Karpas-422 (cell line): ENCODE measurements around the gene CCDC24. TPM values are rescaled to one million over a fixed set of nuclear protein-coding genes. Genes with fewer than 3 reads are reported as not detected.

Experiments
- DNase-seq: peaks from one replicate; pipeline ENCODE4 v3.0.0-alpha.2; 2015
- H2AFZ ChIP-seq: fragments of 200-600 bp; sonication (generic); 2 replicates; pipeline ENCODE4 v1.6.1; 2014; ENCODE audit warnings: antibody characterized with exemption, low read length, mixed read lengths
- H3K27ac ChIP-seq: fragments of 200-600 bp; sonication (generic); 2 replicates; pipeline ENCODE4 v1.5.1; 2014; ENCODE audit warnings: mild to moderate bottlenecking, low read length, moderate library complexity
- H3K27me3 ChIP-seq: fragments of 200-600 bp; sonication (generic); 2 replicates; pipeline ENCODE4 v1.6.1; 2014; ENCODE audit warnings: low read length, mixed read lengths
- H3K36me3 ChIP-seq: fragments of 200-600 bp; sonication (generic); 2 replicates; pipeline ENCODE4 v1.6.1; 2014; ENCODE audit warnings: low read length, mixed read lengths; ENCODE audit not compliant: insufficient read depth
- H3K4me1 ChIP-seq: fragments of 200-600 bp; sonication (generic); 2 replicates; pipeline ENCODE4 v1.6.1; 2014; ENCODE audit warnings: mild to moderate bottlenecking, low read length, mixed read lengths
- H3K4me2 ChIP-seq: fragments of 200-600 bp; sonication (generic); 2 replicates; pipeline ENCODE4 v1.6.1; 2014; ENCODE audit warnings: low read length, low read depth, mild to moderate bottlenecking; ENCODE audit not compliant: poor library complexity, severe bottlenecking
- H3K4me3 ChIP-seq: fragments of 200-600 bp; sonication (generic); 2 replicates; pipeline ENCODE4 v1.5.1; 2014; ENCODE audit warnings: mild to moderate bottlenecking, antibody characterized with exemption, low read length, mixed read lengths
- H3K79me2 ChIP-seq: fragments of 200-600 bp; sonication (generic); 2 replicates; pipeline ENCODE4 v1.6.1; 2014; ENCODE audit warnings: mild to moderate bottlenecking, low read length, mixed read lengths
- H3K9ac ChIP-seq: fragments of 200-600 bp; sonication (generic); 2 replicates; pipeline ENCODE4 v1.6.0; 2014; ENCODE audit warnings: low read length
- H3K9me2 ChIP-seq: fragments of 200-600 bp; sonication (generic), shearing (Covaris generic); replicated peaks from 2 replicates; pipeline ENCODE4 v1.6.0; 2014; ENCODE audit warnings: mild to moderate bottlenecking, low read length, moderate library complexity; ENCODE audit not compliant: insufficient read depth
- H3K9me3 ChIP-seq: fragments of 300-700, 200-600 bp; sonication (generic); 2 replicates; pipeline ENCODE4 v1.6.1; 2014; ENCODE audit warnings: low read length, mixed read lengths
- H4K20me1 ChIP-seq: fragments of 200-600 bp; sonication (generic); 2 replicates; pipeline ENCODE4 v1.6.1; 2014; ENCODE audit warnings: mild to moderate bottlenecking, antibody characterized with exemption, low read length, low read depth; ENCODE audit not compliant: insufficient read depth
- total RNA-seq: library from RNA; depleted of rRNA; stranded (reverse); fragments of >200 nt; shearing (Covaris generic); gene quantifications from 2 replicates; pipeline ENCODE4 v1.2.3, GENCODE V29; 2014; ENCODE audit warnings: low replicate concordance

CCDC24 gene
- total RNA-seq, 1 experiment from 2014 or later, result 28.1 TPM

DNA sequence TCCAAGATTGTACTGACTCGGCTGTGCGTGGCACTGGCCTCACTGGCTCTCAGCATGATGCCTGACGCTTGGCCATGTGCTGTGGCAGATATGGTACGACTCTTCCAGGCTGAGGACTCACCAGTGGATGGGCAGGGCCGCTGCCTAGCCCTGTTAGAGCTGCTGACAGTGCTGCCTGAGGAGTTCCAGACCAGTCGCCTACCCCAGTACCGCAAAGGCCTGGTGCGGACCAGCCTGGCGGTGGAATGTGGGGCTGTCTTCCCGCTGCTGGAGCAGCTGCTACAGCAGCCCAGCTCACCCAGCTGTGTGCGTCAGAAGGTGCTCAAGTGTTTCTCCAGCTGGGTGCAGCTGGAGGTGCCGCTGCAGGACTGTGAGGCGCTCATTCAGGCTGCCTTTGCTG lies 41.7 kb upstream of the CCDC24 start:
- Histone ChIP-seq H3K4me3 (no peak overlapping the region), H3K9me3 (no peaks in the 10 kb centered on the region), H3K36me3 (no peaks in the 10 kb centered on the region), H3K27ac (no peak overlapping the region), H3K4me2 (no peak overlapping the region), H3K79me2 (peaks cover 65% of the 10 kb centered on the region), H3K9ac (no peak overlapping the region), H3K9me2 (no peaks in the 10 kb centered on the region), H3K4me1 (peaks cover 38% of the 10 kb centered on the region), H3K27me3 (no peaks in the 10 kb centered on the region), H2AFZ (no peak overlapping the region), H4K20me1 (no peaks in the 10 kb centered on the region)
- no peak for DNase-seq

DNA sequence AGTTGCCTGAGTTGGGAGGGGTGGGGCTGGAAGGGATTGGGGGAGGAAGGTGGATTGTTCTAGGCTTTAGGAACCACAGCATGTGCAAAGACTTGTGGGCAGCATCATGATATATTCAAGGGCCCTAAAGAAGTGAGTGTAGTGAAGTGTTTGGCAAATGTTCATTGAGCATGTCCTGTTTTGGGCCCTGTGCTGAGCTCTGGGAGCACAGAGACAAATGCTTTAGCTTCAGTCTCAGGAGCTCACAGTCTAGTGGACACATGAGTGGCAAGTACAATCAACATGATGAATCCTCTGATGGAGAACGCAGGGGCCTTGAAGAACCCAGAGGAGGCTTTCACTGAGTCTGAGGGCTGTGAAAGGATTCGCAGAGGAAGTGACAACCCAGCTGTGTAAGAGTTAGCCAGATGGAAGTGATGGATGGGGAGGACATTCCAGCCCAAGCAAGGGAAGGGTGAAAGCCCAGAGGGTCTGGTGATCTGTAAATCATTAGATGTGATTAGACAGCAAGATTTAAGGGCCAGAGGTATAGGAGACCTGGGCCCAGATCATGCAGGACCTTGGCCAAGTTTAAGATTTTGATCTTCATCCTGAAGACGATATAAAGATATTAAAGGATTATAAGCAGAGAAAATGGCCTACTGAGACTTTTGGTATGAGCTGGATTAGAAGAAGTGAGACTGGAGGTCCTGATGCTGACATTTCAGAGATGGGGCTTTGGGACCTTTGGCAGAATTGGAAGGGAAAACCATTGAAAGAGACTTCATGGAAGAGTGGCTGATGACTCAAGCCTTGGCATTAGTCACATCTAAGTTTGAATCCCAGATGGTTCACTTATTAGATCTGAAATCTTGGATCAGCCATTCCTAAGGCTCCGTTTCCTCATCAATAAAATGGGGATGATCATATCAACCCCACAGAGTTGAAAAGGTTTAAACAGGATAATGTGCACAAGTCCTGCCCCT lies 40.1 kb upstream of the CCDC24 start:
- DNase-seq, result no peak
- Histone ChIP-seq H3K4me3 (no peak overlapping the region), H3K4me2 (no peak overlapping the region), H3K9me3 (no peaks in the 10 kb centered on the region), H3K9me2 (no peaks in the 10 kb centered on the region), H3K9ac (no peak overlapping the region), H3K79me2 (peaks cover 55% of the 10 kb centered on the region), H3K4me1 (peaks cover 29% of the 10 kb centered on the region), H3K27ac (no peak overlapping the region), H2AFZ (no peak overlapping the region), H3K36me3 (no peaks in the 10 kb centered on the region), H4K20me1 (no peaks in the 10 kb centered on the region), H3K27me3 (no peaks in the 10 kb centered on the region)

DNA sequence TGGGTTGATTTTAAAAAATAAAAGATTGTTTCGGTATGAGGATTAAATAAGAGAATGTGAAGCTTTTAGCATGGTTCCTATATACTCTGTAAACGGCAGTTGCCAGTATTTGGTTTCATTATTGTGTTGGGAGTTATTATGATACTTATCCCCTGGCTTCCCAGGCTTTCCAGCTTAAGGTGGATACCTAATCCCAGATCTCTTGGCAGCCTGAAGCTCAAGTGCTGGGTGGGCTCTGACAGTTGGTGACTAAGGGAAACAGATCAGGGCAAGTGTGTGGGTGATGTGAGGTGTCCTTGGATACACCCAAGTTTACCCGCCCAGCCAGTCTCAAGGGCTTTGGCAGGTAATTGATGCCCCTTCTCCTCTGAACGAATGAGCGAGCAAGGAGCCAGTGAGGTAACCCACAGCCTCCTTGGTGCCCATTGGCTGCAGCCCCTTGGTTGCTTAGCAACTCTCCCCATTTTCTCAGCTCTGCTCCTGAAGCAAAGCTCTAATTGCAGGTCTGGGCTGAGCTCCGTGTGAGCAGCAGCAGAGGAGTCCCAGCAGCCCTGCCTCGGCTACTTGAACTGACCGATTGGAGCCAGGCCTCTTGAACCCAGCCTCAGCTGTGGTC lies 38.6 kb upstream of the CCDC24 start:
- H3K9ac ChIP-seq, result peak overlapping the region; percentile 15
- H3K27me3 ChIP-seq, result no peaks in the 10 kb centered on the region
- H2AFZ ChIP-seq, result no peak overlapping the region
- H3K4me2 ChIP-seq, result peak overlapping the region; percentile 40
- H3K9me2 ChIP-seq, result no peaks in the 10 kb centered on the region
- no peaks in the 10 kb centered on the region for H3K9me3 ChIP-seq
- peaks cover 45% of the 10 kb centered on the region for H3K79me2 ChIP-seq
- H3K4me1 ChIP-seq, result peaks cover 27% of the 10 kb centered on the region
- H3K36me3 ChIP-seq, result no peaks in the 10 kb centered on the region; the same call in 1 of the 2 replicates
- H4K20me1 ChIP-seq, result no peaks in the 10 kb centered on the region
- H3K4me3 ChIP-seq, result peak overlapping the region; percentile 4; the same call in 1 of the 2 replicates
- DNase-seq, result peak; percentile 83
- H3K27ac ChIP-seq, result peak overlapping the region; percentile 3; the same call in 1 of the 2 replicates

DNA sequence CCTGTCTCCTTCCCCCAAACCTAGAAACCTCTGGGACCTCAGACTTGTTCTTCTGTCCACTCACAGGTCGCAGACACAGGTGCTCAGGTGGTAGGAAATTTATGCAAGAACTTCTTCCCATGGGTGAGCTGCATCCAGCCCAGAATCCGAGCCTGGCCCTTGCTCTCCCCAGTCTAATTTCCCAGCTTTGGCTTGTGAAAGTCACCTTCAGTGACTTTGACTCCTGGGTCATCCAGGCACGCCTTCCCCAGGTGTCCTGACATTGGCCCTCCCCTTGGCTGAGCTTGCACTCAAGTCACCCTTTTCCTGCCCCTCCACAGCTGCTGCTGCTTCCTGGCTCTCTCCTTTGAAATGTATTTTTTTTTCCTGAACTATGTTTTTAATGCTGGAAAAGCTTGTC lies 38.0 kb upstream of the CCDC24 start:
- Histone ChIP-seq H4K20me1 (no peaks in the 10 kb centered on the region), H3K9me2 (no peaks in the 10 kb centered on the region), H3K9ac (peak overlapping the region; percentile 15), H3K4me1 (peaks cover 21% of the 10 kb centered on the region), H3K4me2 (peak overlapping the region; percentile 40), H2AFZ (no peak overlapping the region), H3K79me2 (peaks cover 40% of the 10 kb centered on the region), H3K36me3 (no peaks in the 10 kb centered on the region; the same call in 1 of the 2 replicates), H3K4me3 (no peak overlapping the region; the same call in 1 of the 2 replicates), H3K27me3 (no peaks in the 10 kb centered on the region), H3K9me3 (no peaks in the 10 kb centered on the region), H3K27ac (no peak overlapping the region)
- DNase-seq, result no peak

DNA sequence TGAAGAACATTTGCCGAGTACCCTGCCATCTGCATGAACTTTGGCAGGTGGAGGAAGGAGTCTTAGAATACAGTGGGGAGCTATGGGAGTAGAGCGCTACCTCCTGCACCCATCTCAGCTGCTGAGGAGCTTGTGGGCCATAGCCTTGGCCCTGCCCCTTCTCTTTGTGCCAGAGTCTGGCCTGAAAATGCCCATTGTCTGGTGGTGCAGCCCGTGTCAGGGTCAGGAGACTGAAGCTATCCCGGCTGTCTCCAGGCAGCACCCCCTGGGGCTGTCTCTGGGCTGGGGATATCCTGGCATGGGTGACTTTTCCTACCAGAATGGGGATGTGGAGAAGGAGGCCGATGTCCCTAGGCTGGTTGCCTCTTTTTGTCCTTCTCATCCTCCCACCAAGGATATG lies 37.4 kb upstream of the CCDC24 start:
- Histone ChIP-seq H3K9me2 (no peaks in the 10 kb centered on the region), H3K36me3 (no peaks in the 10 kb centered on the region; the same call in 1 of the 2 replicates), H3K9ac (no peak overlapping the region), H3K4me2 (no peak overlapping the region), H2AFZ (no peak overlapping the region), H3K4me1 (peaks cover 16% of the 10 kb centered on the region), H3K79me2 (peaks cover 33% of the 10 kb centered on the region), H4K20me1 (no peaks in the 10 kb centered on the region), H3K27me3 (no peaks in the 10 kb centered on the region), H3K9me3 (no peaks in the 10 kb centered on the region), H3K27ac (no peak overlapping the region), H3K4me3 (no peak overlapping the region)
- DNase-seq, result no peak

DNA sequence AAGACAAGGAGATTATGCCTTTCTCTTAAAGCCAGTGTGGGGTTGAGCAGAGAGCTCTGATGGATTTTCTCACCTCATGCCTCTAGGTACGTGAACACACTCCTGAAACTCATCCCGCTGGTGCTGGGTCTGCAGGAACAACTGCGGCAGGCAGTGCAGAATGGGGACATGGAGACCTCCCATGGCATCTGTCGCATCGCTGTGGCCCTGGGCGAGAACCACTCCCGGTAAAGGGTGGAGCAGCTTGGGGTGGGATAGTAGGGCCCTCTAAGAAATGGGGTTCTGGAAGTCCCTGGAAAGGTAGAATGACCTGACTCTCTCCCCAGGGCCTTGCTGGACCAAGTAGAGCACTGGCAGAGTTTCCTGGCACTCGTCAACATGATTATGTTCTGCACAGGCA lies 35.2 kb upstream of the CCDC24 start:
- Histone ChIP-seq H3K9me3 (no peaks in the 10 kb centered on the region), H3K27me3 (no peaks in the 10 kb centered on the region), H3K27ac (no peak overlapping the region), H3K4me3 (no peak overlapping the region), H3K9ac (no peak overlapping the region), H4K20me1 (no peaks in the 10 kb centered on the region), H3K36me3 (no peaks in the 10 kb centered on the region; the same call in 1 of the 2 replicates), H2AFZ (no peak overlapping the region), H3K79me2 (peaks cover 27% of the 10 kb centered on the region), H3K9me2 (no peaks in the 10 kb centered on the region), H3K4me1 (peaks cover 16% of the 10 kb centered on the region), H3K4me2 (no peak overlapping the region)
- no peak for DNase-seq

DNA sequence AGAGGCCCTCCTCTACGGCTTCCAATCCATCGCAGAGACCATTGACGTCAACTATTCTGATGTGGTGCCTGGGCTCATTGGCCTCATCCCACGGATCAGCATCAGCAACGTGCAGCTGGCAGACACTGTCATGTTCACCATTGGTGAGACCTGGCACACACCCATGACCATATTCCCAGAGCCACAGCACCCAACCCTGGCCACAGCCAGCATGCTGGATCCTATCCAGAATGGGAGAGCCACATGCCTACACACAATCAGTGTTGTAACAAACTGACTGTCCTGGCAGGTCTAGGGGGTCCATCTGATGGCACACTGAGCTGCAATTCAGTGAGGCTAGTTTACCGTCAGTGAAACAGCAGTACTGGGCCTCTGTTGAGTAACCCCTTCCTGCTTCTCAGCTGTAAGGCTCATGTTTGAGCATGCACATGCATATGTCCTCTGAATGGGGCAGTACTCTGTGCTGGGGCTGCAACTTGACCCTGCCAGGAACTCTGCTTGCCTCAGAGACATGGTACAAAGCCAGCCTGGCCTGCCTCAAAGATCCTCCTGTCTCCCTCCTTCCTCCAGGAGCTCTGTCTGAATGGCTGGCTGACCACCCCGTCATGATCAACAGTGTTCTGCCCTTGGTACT lies 33.9 kb upstream of the CCDC24 start:
- Histone ChIP-seq H4K20me1 (no peaks in the 10 kb centered on the region), H3K9me2 (no peaks in the 10 kb centered on the region), H3K9ac (no peak overlapping the region), H3K4me1 (peaks cover 12% of the 10 kb centered on the region), H3K79me2 (peaks cover 21% of the 10 kb centered on the region), H3K36me3 (no peaks in the 10 kb centered on the region; the same call in 1 of the 2 replicates), H2AFZ (no peak overlapping the region), H3K9me3 (no peaks in the 10 kb centered on the region), H3K27ac (no peak overlapping the region), H3K4me3 (no peak overlapping the region), H3K27me3 (no peaks in the 10 kb centered on the region), H3K4me2 (no peak overlapping the region)
- DNase-seq, result no peak
